ENCODE measurements around the gene OR2G6. TPM values are rescaled to one million over a fixed set of nuclear protein-coding genes. Genes with fewer than 3 reads are reported as not detected.
"Not testable (repeated sequence)": the region's sequence is repeated elsewhere in the genome, so short reads cannot be mapped to it uniquely, and the experiment has no call there.

Gene OR2G6
- total RNA-seq, 2 donors from 2014 or later, result not detected

- not testable (repeated sequence) for ATAC-seq (replicated peaks in 1 of 2); H3K27me3 Mint-ChIP-seq (ENCODE audit: low read depth); H3K36me3 Mint-ChIP-seq (ENCODE audit: insufficient read depth in 2 of 2); DNase-seq; H3K4me1 Mint-ChIP-seq (ENCODE audit: low read depth); H3K27ac Mint-ChIP-seq; H3K9me3 Mint-ChIP-seq; H3K4me3 Mint-ChIP-seq
These were observed 39.5 kb downstream of the OR2G6 start for GRCh38 chr1:248547383-248547782.

DNA sequence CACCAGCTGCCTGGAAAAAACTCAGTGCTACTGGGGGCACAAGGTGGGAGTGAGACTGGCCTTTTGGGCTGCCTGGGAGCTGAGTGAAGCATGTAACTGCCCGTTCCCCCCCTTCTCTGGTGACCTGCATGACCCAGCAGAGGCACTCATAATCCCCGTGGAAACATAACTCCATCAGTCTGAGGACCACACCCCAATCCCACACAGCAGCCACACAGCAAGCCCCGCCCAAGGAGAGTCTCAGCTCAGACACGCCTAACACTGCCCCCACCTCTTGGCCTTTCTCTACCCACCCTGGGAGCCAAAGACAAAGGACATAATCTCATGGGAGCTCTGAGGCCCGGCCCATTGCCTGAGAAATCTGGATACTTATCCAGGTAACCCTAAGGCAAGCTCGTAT lies 43.2 kb downstream of the OR2G6 start:
- H3K4me1 Mint-ChIP-seq (ENCODE audit: low read depth); H3K36me3 Mint-ChIP-seq (ENCODE audit: insufficient read depth in 2 of 2); H3K4me3 Mint-ChIP-seq; H3K27me3 Mint-ChIP-seq (ENCODE audit: low read depth); ATAC-seq (replicated peaks in 1 of 2); H3K27ac Mint-ChIP-seq; H3K9me3 Mint-ChIP-seq; DNase-seq: not testable (repeated sequence)

DNA sequence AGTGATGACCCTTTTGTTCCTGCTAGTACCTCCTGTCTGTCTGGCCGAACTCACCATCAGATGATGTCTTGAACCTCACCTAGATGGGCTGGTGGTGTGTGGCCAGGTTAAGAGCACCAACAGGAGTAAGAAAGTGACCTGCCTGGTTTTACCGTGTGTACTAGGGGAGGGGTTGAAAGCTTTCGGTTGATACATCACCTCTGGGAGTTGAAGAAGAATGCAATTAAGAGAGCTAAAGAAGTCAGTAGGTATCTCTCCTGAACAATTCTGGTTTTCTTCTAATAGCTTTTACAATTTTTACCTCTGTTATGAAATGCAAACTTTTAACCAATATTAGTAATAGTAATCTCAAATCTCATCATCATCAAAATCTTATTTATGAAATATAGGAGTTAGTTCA lies 54.8 kb downstream of the OR2G6 start, which contains the start of gene OR2T29:
Gene OR2T29 (minus strand): TSS at position 101 of the 400 bp plus-strand sequence. CDS start 3,281 bp downstream, outside the sequence.
- ATAC-seq (replicated peaks in 1 of 2); H3K4me1 Mint-ChIP-seq (ENCODE audit: low read depth); H3K27ac Mint-ChIP-seq; H3K27me3 Mint-ChIP-seq (ENCODE audit: low read depth); H3K36me3 Mint-ChIP-seq (ENCODE audit: insufficient read depth in 2 of 2); H3K4me3 Mint-ChIP-seq; H3K9me3 Mint-ChIP-seq; DNase-seq: not testable (repeated sequence)

DNA sequence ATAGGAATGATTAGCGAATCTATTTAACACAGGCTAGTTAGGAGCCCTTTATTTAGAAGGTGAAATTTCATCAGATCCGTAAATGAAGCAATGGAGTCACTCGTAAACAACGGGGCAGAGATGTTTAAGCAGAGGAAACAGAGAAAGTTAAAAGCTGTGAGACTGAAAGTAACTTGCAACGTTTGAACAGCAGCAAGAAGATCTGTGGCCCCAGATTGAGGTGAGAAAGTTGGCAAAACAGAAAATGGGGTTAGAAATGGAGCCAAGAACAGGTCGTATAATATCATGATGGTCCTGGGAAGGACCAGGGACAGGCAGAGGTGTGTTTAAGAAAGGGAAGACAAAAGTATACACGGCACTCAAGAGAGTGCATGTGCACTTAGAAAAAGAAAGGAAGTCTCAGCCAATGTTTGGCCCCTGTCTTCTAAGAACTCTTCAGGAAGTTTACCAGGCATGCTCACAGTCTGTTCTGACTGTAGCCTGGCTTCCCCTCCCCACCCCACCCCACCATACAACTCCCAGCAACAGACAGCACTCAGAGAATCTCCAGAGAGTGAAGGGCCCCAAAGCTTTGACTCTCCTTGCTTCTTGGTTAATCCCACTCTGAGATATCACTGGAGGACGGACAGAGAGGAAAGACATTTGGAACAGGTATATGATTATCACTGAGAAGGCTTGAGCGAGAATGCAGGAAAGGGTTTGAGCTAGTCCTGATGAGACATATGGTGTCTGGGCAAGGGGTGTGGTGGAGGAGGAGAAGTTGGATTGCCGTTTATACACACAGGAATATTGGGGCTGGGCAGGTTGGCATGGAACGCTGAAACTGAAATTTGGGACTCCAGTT lies 57.9 kb downstream of the OR2G6 start:
- peak; percentile 2 to 5 for DNase-seq
- Mint-ChIP-seq H3K4me3 (peak overlapping the region; percentile 78 to 82), H3K27ac (peak overlapping the region; percentile 84)
- not testable (repeated sequence) for H3K36me3 Mint-ChIP-seq (ENCODE audit: insufficient read depth in 2 of 2); H3K4me1 Mint-ChIP-seq (ENCODE audit: low read depth); H3K9me3 Mint-ChIP-seq; H3K27me3 Mint-ChIP-seq (ENCODE audit: low read depth)
- ATAC-seq (replicated peaks in 1 of 2), result peak; percentile 89 to 97

DNA sequence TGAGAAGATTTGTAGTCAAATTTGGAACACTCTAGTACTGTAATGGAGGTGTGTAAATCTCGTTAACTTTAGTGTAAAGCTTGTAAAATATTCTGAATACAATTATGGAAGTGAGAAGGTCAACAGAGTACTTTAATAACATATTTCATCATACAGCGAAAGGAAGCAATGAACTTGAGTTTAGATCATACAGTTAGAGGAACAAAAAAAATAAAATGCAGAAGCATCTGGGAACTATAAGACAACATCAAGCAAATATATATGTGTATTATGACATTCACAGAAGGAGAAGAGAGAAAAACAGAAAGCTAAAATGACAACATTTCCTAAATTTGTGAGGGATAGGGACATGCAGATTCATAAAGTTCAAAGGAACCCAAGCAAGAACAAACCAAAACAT lies 61.2 kb downstream of the OR2G6 start:
- not testable (repeated sequence) for H3K4me3 Mint-ChIP-seq; H3K36me3 Mint-ChIP-seq (ENCODE audit: insufficient read depth in 2 of 2); H3K9me3 Mint-ChIP-seq; DNase-seq; ATAC-seq (replicated peaks in 1 of 2); H3K27ac Mint-ChIP-seq; H3K4me1 Mint-ChIP-seq (ENCODE audit: low read depth); H3K27me3 Mint-ChIP-seq (ENCODE audit: low read depth)

DNA sequence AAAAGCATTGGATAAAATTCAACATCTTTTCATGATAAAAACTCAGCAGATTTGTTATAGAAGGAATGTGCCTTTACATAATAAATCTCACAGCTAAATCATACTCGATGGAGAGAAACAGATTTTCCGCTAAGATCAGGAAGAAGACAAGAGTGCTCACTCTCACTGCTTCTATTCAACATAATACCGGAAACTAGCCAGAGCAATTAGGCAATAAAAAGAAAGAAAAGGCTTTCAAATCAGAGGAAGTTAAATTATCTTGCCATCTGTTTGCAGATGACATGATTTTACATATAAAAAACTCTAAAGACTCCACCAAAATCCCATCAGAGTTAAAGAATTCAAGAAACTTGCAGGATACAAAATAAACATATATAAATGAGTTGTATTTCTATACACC lies 62.9 kb downstream of the OR2G6 start:
- not testable (repeated sequence) for H3K4me3 Mint-ChIP-seq; H3K4me1 Mint-ChIP-seq (ENCODE audit: low read depth); H3K9me3 Mint-ChIP-seq; H3K27ac Mint-ChIP-seq; DNase-seq; ATAC-seq (replicated peaks in 1 of 2); H3K27me3 Mint-ChIP-seq (ENCODE audit: low read depth); H3K36me3 Mint-ChIP-seq (ENCODE audit: insufficient read depth in 2 of 2)

GRCh38 chr1:248572049-248572448 lies 64.2 kb downstream of the OR2G6 start:
- H3K27ac Mint-ChIP-seq; H3K4me3 Mint-ChIP-seq; H3K27me3 Mint-ChIP-seq (ENCODE audit: low read depth); ATAC-seq (replicated peaks in 1 of 2); H3K9me3 Mint-ChIP-seq; H3K36me3 Mint-ChIP-seq (ENCODE audit: insufficient read depth in 2 of 2); H3K4me1 Mint-ChIP-seq (ENCODE audit: low read depth); DNase-seq: not testable (repeated sequence)

DNA sequence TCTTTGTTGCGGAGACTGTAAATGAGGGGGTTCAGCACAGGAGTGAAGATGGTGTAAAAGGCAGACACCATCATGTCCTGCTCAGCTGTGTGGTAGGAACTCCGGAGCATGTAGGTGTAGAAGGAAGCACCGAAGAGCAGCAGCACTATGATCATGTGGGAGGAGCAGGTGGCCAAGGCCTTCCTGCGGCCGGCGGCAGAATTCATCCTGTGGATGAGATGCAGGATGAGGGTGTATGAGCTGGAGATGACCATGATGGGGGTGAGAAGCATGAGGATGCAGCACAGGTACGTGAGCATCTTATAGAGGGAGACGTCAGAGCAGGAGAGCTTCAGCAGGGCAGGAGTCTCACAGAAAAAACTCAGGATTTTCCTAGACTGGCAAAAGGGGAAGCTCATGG lies 66.0 kb downstream of the OR2G6 start:
- H3K4me3 Mint-ChIP-seq; H3K27me3 Mint-ChIP-seq (ENCODE audit: low read depth); H3K36me3 Mint-ChIP-seq (ENCODE audit: insufficient read depth in 2 of 2): not testable (repeated sequence)

GRCh38 chr1:248574657-248575056 lies 66.8 kb downstream of the OR2G6 start, which contains the start of gene OR2T34:
Gene OR2T34, minus strand, starts transcription at chr1:248574757. Its CDS starts 0 bp downstream, at chr1:248574757.
- H3K9me3 Mint-ChIP-seq; H3K27ac Mint-ChIP-seq; H3K4me3 Mint-ChIP-seq; ATAC-seq (replicated peaks in 1 of 2); H3K27me3 Mint-ChIP-seq (ENCODE audit: low read depth); H3K4me1 Mint-ChIP-seq (ENCODE audit: low read depth); DNase-seq; H3K36me3 Mint-ChIP-seq (ENCODE audit: insufficient read depth in 2 of 2): not testable (repeated sequence)

More for the DNA sequence above, 66.0 kb downstream of the OR2G6 start:
- DNase-seq; H3K9me3 Mint-ChIP-seq; H3K4me1 Mint-ChIP-seq (ENCODE audit: low read depth); ATAC-seq (replicated peaks in 1 of 2); H3K27ac Mint-ChIP-seq: not testable (repeated sequence)

DNA sequence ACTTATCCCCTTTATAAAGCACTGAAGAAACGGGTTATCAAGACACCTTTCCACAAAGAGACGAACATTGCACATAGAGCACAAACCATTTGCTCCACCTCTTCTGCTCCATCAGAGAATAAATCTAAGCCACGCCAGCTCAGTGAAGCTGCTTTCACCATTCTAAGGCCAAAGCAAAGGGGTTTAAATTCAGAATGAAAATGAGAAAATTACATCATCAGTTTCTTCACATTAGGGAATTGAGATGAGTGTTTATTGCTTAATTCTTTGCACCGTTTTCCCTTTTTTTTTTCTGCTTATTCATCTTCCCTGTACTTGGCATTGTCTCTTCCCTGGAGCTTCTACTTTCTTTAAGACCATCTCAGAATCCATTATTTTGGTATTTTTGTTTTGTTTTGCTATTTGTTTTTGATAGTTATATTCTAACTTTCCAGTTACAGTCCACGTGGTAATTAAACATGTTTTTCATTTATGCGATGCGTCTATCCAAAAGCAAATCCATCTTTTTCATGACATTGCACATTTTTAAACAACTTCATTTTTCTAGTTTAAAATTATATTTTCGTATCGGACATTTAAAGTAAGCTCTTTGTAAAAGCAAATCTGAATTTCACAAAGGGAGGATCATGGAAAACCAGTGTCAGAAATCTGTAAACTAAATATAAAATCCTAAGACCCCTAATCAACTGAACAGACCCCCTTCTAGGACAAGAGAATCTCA lies 68.5 kb downstream of the OR2G6 start:
- H3K4me3 Mint-ChIP-seq, result peak overlapping the region in 1 of 2 donors; percentile 23
- H3K27ac Mint-ChIP-seq, result no peak overlapping the region
- DNase-seq, result no peak
- peak; percentile 45 for ATAC-seq (replicated peaks in 1 of 2)
- no peaks in the 10 kb centered on the region for H3K36me3 Mint-ChIP-seq (ENCODE audit: insufficient read depth in 2 of 2)
- peaks cover 2 to 3% of the 10 kb centered on the region in 2 donors for H3K9me3 Mint-ChIP-seq
- H3K27me3 Mint-ChIP-seq (ENCODE audit: low read depth), result no peaks in the 10 kb centered on the region
- H3K4me1 Mint-ChIP-seq (ENCODE audit: low read depth), result peaks cover 10% of the 10 kb centered on the region

Other genes with a start within 250 kb of the OR2G6 start
- not detected for gene OR2T33, start 230.1 kb upstream of the OR2G6 start, total RNA-seq
- not detected for gene OR2T12, start 204.6 kb upstream of the OR2G6 start, total RNA-seq
- gene OR2M7, start 183.5 kb upstream of the OR2G6 start, total RNA-seq, result not detected
- not detected for gene OR14C36, start 159.3 kb upstream of the OR2G6 start, total RNA-seq
- not detected for gene OR2T4, start 146.4 kb upstream of the OR2G6 start, total RNA-seq
- not detected for gene OR2T6, start 132.3 kb upstream of the OR2G6 start, total RNA-seq
- gene OR2T1, start 105.0 kb upstream of the OR2G6 start, total RNA-seq, result not detected
- not detected for gene OR2T2, start 62.4 kb upstream of the OR2G6 start, total RNA-seq
- gene OR2T3, start 34.7 kb upstream of the OR2G6 start, total RNA-seq, result not detected
- not detected for gene OR2T5, start 19.5 kb upstream of the OR2G6 start, total RNA-seq
- gene OR2T29, start 54.7 kb downstream of the OR2G6 start, total RNA-seq, result not detected
- gene OR2T34, start 66.7 kb downstream of the OR2G6 start, total RNA-seq, result not detected
- not detected for gene OR2T10, start 89.6 kb downstream of the OR2G6 start, total RNA-seq
- gene OR2T11, start 127.0 kb downstream of the OR2G6 start, total RNA-seq, result not detected
- gene OR2T35, start 137.2 kb downstream of the OR2G6 start, total RNA-seq, result not detected
- not detected for gene OR2T27, start 147.5 kb downstream of the OR2G6 start, total RNA-seq
- gene OR14I1, start 194.7 kb downstream of the OR2G6 start, total RNA-seq, result not detected
- not detected for gene LYPD8, start 247.7 kb downstream of the OR2G6 start, total RNA-seq